ENCODE data around the gene MAS1L.

Gene MAS1L

GRCh38 chr6:29516108-29516507, 28.4 kb upstream of the MAS1L start:
- in situ Hi-C loops (cut with MboI; ENCODE audit: low sequenced_read_pairs, unreplicated experiment), result no loop called here
- TF ChIP-seq CTCF (IDR thresholded peaks at IDR 0.05; ENCODE audit: borderline replicate concordance, control extremely low read depth, extremely low read depth, insufficient read depth, missing control alignments), result no peak
- no peak for DNase-seq (ENCODE audit: low spot score)

- DNase-seq (ENCODE audit: low spot score), result no peak
- in situ Hi-C loops (cut with MboI; ENCODE audit: low sequenced_read_pairs, unreplicated experiment), result no loop called here
- no peak for TF ChIP-seq CTCF (IDR thresholded peaks at IDR 0.05; ENCODE audit: borderline replicate concordance, control extremely low read depth, extremely low read depth, insufficient read depth, missing control alignments)
Observed at GRCh38 chr6:29510746-29511300, 23.1 kb upstream of the MAS1L start.

- in situ Hi-C loops (cut with MboI; ENCODE audit: low sequenced_read_pairs, unreplicated experiment), result no loop called here
- no peak for TF ChIP-seq CTCF (IDR thresholded peaks at IDR 0.05; ENCODE audit: borderline replicate concordance, control extremely low read depth, extremely low read depth, insufficient read depth, missing control alignments)
- DNase-seq (ENCODE audit: low spot score), result peak; percentile 12
Observed at GRCh38 chr6:29510202-29510601, 22.4 kb upstream of the MAS1L start.

GRCh38 chr6:29509711-29510110, 22.0 kb upstream of the MAS1L start:
- TF ChIP-seq CTCF (IDR thresholded peaks at IDR 0.05; ENCODE audit: borderline replicate concordance, control extremely low read depth, extremely low read depth, insufficient read depth, missing control alignments), result no peak
- in situ Hi-C loops (cut with MboI; ENCODE audit: low sequenced_read_pairs, unreplicated experiment), result no loop called here
- DNase-seq (ENCODE audit: low spot score), result no peak

GRCh38 chr6:29509239-29509638, 21.5 kb upstream of the MAS1L start:
- in situ Hi-C loops (cut with MboI; ENCODE audit: low sequenced_read_pairs, unreplicated experiment), result no loop called here
- TF ChIP-seq CTCF (IDR thresholded peaks at IDR 0.05; ENCODE audit: borderline replicate concordance, control extremely low read depth, extremely low read depth, insufficient read depth, missing control alignments), result no peak

GRCh38 chr6:29507319-29507718, 19.6 kb upstream of the MAS1L start:
- DNase-seq (ENCODE audit: low spot score), result no peak
- in situ Hi-C loops (cut with MboI; ENCODE audit: low sequenced_read_pairs, unreplicated experiment), result no loop called here
- TF ChIP-seq CTCF (IDR thresholded peaks at IDR 0.05; ENCODE audit: borderline replicate concordance, control extremely low read depth, extremely low read depth, insufficient read depth, missing control alignments), result no peak

More at GRCh38 chr6:29509239-29509638, 21.5 kb upstream of the MAS1L start:
- peak; percentile 67 for DNase-seq (ENCODE audit: low spot score)

Data from GM13976 (cell line).